ENCODE results near the gene IER3.
"Not testable (repeated sequence)": the region's sequence is repeated elsewhere in the genome, so short reads cannot be mapped to it uniquely, and the experiment has no call there.

The IER3 gene

DNA sequence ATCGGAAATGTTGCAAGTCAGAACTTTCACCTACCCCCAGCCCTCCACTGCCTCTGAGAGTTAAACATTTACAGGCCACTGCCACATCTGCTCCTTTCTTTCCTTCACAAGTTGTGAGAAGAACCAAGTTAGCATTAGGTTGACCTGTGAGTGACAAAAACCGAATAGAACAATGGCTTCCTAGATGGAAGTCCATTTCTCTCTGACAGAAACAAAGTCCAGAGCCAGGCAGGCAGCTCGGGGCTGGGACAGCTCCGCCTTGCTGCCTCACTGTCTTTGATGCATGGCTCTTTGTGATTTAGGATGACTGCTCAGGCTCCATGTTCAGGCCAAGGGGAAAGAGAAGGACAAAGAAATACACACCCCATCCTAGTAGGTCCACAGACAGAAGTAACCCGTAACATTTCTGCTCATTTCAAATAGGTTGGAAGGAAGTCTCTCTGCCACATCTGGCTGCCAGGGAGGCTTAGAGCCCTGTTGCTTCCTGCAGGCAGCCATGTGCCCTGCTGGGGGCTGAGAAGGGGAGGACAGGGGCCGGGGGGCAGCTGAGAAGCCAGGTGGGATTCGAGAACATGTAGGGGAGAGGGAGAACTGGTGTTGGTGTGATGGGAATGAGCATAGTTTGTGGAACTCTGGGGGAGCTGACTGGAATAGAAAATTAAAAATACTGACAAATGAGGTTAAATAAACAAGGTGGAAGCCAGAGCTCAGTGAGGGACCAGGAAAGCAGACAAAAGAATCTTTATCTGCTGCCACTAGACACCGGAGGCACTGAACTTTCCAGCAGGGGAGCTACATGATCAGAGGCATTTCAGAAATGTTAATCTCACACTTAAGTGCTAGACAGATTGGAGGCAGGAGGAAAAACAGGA, 19.5 kb upstream of the IER3 start:
- no peak for FAIRE-seq
- DNase-seq (ENCODE audit: insufficient read length, low spot score) = no peak
- TF ChIP-seq POLR2A (IDR thresholded peaks at IDR 0.05; ENCODE audit: low read depth, low read length) = no peak

DNA sequence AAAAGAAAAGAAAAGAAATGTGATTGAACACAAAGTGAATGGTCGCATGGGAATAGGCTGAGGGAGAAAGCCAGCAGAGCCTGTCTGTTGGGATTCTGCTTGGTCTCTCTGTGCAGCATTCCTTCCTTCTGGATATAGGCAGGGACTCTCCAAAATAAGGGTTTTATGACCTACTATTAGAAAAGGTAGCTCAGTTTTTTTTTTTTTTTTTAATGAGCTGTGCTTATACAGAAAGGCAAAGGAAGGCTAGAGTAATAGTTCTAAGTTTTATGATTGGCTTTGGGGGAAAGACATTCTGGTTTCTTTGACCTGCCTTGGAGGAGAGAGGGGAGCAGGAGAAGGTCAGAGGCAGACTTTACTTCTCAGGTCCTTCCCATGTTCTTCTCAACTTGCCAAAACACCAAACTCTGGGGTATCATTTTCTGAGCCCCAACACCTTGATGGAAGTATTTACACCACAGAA, 18.8 kb upstream of the IER3 start:
- DNase-seq (ENCODE audit: insufficient read length, low spot score) (no peak), FAIRE-seq (no peak)
- no peak for TF ChIP-seq POLR2A (IDR thresholded peaks at IDR 0.05; ENCODE audit: low read depth, low read length)

DNA sequence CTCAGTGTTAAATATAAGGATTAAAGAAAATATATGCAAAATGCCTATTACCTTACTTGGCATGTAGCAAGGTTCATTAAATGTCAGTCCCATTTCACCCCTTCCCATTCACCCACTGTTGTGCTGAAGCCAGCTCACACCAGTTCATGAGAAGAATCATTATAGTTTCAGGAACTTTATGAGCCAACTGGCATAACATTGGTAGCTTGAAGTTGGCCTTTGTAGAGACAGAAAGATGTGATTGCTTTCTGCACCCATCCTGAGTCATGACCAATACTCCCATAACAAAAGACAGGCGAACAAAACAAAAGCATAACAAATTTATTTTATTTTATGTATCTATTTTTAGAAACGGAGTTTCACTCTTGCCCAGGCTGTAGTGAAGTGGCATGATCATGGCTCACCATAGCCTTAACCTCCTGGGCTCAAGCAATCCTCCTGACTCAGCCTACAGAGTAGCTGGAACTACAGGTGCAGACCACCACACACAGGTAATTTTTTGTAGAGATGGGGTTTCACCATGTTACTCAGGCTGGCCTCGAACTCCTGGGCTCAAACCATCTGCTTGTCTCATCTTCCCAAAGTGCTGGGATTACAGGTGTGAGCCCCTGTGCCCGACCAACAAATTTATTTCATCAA, 17.6 kb upstream of the IER3 start:
- no peak for DNase-seq (ENCODE audit: insufficient read length, low spot score)
- FAIRE-seq = no peak
- TF ChIP-seq POLR2A (IDR thresholded peaks at IDR 0.05; ENCODE audit: low read depth, low read length) = no peak

DNA sequence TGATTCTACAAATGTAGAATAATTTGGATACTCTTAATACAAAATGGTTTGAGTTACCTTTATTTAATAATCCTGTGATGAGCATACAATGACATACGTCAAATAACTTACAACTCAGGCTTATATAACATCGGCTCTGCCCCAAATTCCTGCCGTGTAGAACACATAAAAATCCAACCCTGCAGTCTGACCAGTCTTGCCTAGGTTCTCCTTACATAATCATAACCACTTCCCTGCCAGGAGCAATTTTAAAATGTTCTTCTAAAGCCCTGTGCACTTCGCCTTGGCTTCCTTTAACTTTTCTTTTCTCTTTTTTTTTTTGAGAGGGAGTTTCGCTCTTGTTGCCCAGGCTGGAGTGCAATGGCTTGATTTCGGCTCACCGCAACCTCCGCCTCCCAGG, 16.2 kb upstream of the IER3 start:
- TF ChIP-seq POLR2A (IDR thresholded peaks at IDR 0.05; ENCODE audit: low read depth, low read length) = no peak
- DNase-seq (ENCODE audit: insufficient read length, low spot score) (no peak), FAIRE-seq (no peak)

DNA sequence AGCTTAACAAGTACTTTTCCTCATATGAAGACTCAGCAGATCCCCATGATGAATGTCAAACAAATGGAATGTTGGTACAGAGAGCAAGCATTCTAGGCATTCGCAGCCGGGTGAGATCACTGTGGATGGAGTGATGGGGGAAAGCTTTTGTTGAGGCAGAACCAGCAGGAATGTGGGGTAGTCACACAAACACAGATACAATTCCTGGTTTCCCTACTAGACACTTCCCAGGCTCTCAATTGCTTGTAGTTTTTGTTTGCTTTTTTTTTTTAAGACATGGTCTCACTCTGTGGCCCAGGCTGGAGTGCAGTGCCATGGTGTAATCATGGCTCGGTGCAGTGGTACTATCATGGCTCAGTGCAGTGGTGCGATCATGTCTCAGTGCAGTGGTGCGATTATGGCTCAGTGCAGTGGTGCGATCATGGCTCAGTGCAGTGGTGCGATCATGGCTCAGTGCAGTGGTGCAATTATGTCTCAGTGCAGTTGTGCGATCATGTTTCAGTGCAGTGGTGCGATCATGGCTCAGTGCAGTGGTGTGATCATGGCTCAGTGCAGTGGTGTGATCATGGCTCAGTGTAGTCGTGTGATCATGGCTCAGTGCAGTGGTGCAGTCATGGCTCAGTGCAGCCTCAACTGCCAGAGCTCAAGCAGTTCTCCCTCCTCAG, 15.4 kb upstream of the IER3 start:
- 0 out of 2 replicates have a peak, but pooled peaks have one; percentile 16 for TF ChIP-seq POLR2A (IDR thresholded peaks at IDR 0.05; ENCODE audit: low read depth, low read length)
- peak; percentile 79 for FAIRE-seq
- DNase-seq (ENCODE audit: insufficient read length, low spot score) = no peak

DNA sequence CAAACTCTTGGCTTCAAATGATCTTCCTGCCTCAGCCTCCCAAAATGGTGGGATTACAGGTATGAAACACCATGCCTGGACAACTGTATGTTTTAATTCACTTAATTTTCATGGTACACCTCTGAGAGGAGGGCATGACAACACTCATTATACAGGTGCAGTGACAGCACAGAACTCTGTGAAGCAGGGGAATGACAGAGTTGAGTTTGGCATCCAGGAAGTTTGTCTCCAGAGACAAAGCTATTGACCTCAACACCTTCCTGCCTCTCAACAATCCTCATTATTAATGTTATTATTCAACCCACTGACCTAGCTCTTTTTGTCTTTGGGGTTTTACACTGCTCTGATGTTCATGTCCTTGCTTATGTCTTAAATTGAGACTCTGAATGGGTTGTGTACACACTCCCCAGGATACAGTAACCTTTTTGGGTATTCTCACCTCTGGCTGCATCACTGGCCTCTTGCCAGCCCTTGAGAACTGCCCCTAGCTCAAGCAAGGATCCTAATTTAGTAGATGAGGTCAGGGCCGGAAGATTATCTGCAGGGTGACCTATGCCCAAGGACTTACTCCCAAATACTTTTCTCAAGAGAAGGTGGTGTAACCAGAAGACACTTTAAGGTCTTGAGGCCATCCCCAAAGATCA, 13.0 kb upstream of the IER3 start:
- DNase-seq (ENCODE audit: insufficient read length, low spot score) = no peak
- TF ChIP-seq POLR2A (IDR thresholded peaks at IDR 0.05; ENCODE audit: low read depth, low read length) = no peak

DNA sequence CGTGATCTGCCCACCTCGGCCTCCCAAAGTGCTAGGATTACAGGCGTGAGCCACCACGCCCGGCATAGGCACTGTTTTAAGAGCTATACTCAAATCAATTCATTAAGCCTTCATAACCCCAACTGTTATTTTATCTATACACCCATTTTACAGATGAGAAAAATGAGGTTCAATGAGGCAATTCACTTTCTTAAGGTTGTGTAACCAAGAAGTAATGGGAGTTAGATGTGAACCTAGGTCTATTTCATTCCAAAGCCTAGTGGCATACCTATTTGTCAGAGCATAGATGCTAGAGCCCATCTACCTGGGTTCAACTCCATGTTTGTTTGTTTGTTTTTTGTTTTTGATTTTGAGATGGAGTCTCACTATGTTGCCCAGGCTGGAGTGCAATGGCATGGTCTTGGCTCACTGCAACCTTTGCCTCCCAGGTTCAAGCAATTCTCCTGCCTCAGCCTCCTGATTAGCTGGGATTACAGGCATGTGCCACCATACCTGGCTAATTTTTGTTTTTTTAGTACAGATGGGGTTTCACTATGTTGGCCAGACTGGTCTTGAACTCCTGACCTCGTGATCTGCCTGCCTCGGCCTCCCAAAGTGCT, 12.2 kb upstream of the IER3 start:
- FAIRE-seq; DNase-seq (ENCODE audit: insufficient read length, low spot score): not testable (repeated sequence)

More for the DNA sequence above, 13.0 kb upstream of the IER3 start:
- FAIRE-seq = no peak

DNA sequence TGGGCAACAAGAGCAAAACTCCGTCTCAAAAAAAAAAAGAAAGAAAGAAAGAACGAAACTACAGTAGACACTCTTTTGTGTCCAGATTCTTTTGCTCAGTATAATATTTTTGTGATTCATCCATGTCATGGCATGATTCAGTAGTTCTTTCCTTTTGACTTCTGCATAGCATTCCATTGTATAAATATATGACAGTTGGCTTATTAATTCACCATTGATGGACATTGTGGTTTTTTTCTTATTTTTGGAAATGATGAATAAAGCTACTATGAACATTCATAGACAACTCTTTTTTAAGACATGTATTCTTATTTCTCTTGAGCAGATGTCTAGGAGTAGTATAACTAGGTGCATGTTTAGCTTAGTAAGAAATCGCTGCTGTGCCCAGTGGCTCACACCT, 10.3 kb upstream of the IER3 start:
- FAIRE-seq = no peak
- no peak for TF ChIP-seq POLR2A (IDR thresholded peaks at IDR 0.05; ENCODE audit: low read depth, low read length)

DNA sequence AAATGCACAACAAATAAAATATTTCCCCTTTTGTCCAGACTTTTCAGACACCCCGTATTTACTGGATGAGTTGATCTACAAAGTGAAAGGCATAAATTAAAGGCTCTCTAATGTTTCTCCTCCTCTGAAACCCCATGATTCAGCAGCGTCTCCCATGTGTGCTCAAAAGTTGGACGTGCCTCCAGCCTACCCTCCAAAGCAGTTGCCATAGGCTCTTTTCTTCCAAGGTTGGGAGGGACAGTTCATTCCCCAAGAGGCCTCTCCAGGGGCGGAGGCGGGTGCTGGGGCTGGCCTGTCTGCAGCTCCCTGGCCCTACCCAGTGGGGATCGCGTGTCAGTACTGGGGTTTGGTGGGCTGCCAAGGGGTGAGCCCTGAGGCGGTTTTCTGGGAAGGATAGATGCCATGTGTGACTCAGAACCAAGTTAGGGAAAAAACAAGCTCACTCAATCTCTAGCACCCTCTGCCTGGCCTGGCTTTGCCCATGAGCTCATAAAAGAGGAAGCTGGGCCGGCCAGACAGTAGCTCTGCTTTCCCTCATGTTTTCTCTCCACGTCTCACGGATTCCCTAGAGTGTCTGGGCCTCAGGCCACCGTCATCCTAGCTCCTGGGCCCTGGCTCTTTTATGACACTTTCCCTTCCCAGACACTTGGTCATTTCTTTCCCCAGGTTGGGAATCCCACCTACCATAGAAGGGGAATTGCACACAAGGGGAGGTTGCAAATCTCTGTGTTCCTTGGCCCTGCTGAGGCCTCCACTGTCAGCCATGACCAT, 8.0 kb upstream of the IER3 start:
- peak; percentile 94 for FAIRE-seq
- TF ChIP-seq POLR2A (IDR thresholded peaks at IDR 0.05; ENCODE audit: low read depth, low read length) = no peak; the same call in 1 of the 2 replicates
- peak; percentile 81 for DNase-seq (ENCODE audit: insufficient read length, low spot score)

More for the DNA sequence above, 10.3 kb upstream of the IER3 start:
- DNase-seq (ENCODE audit: insufficient read length, low spot score) = no peak

DNA sequence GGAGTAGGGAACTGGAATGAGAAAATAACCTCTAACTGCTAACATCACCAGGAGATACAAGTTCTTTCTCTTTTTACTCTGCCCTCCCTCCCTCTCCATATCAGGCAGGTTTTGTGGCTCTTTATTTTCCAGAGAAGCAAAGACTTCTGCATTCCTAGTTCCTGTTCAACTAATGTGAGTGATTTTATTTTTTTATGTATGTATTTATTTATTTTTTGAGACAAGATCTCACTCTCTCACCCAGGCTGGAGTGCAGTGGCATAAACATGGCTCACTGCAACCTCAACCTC, 6.0 kb upstream of the IER3 start:
- no peak for TF ChIP-seq POLR2A (IDR thresholded peaks at IDR 0.05; ENCODE audit: low read depth, low read length)
- FAIRE-seq = no peak
- DNase-seq (ENCODE audit: insufficient read length, low spot score) = no peak

DNA sequence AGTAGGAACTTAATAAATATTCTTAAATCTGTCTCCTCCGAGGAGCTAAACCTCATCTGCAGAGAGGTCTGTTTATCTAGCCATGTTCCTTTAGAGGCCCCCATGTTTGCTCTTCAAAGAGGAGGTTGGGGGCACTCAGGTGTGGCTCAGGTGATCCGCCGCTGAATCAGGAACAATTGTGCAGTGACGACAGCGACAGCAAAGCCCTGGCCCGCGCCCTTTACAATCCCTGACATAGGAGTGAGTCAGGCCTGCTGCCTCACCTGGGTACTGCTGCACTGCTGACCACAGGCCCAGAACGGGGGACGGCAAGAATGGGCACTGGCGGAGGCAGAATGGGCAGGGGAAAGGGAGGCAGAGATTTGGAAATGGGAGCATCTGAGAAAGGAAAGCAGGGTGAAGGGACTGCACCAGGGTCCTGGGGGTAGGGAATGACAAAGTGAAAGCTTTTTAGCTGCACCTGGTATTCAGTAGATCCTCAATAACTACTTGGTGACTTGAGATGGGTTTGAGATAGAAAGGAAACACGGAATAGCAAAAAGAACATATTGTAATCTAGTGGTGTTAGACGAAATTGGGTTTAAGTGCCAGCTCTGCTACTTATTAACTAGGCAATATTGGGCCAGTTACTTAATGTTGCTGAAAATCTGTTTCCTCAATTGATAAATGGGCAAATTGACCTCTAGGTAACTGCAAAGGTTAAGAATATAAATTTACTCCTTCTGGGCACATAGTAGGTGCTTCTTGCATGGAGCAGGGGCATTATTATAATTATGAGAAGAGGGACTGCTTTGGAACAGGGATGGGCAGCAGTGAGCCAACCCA, 5.4 kb upstream of the IER3 start:
- FAIRE-seq (no peak), DNase-seq (ENCODE audit: insufficient read length, low spot score) (no peak)
- no peak for TF ChIP-seq POLR2A (IDR thresholded peaks at IDR 0.05; ENCODE audit: low read depth, low read length)

DNA sequence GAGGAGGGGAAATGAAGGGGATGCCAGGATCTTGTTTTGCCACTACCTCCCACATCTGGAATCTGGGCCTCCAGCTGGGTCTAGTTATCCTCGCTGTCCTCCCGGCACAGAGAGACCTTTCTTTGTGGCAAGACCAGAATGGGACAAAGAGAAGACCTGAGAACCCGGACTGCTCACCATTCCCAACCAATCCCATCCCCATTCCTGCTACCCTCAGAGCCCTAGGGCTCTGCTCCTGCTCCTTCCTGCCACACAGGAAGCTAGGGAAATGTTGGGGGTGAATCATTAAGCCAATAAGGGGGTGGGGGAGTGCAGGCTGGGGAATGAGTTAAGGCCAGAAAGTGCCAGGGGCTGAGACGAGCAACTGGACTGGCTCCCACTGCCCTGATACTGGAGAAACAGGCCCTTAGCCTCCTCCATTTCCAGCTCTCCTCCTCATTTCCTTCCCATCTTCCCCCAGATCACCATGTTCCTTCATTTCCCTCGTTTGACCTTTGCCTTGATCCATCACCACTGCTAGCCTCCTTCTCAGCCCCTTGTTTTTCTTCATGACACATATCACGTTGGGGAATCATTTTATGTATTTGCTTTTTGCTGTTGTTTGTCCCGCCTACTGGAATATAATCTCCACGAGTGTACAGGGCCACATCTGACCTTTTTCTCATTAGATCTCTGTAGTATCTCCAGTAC, 4.6 kb upstream of the IER3 start:
- no peak for TF ChIP-seq POLR2A (IDR thresholded peaks at IDR 0.05; ENCODE audit: low read depth, low read length)
- no peak for FAIRE-seq
- no peak for DNase-seq (ENCODE audit: insufficient read length, low spot score)

Measured in H54 (cell line).